H7 (cell line): ENCODE data around the gene MAPKAPK3. TPM values are rescaled to one million over a fixed set of nuclear protein-coding genes. Genes with fewer than 3 reads are reported as not detected.
A peak's percentile ranks its signal among the peaks of the same experiment; 100 is the strongest.

Experiments
- DNase-seq: peaks from one replicate; pipeline ENCODE4 v3.0.0; 2012
- H3K27me3 ChIP-seq: 2 replicates; pipeline ENCODE4 v1.6.0; 2011; ENCODE audit warnings: mild to moderate bottlenecking, low read length; ENCODE audit not compliant: control insufficient read depth, insufficient read depth
- H3K36me3 ChIP-seq: replicated peaks from 2 replicates; pipeline ENCODE4 v1.5.1; 2011; ENCODE audit warnings: low read length; ENCODE audit not compliant: control insufficient read depth, insufficient read depth
- H3K4me3 ChIP-seq: 2 replicates; pipeline ENCODE4 v1.5.1; 2011; ENCODE audit warnings: low read depth, mild to moderate bottlenecking, control low read depth, low read length, moderate library complexity; ENCODE audit not compliant: insufficient read depth
- total RNA-seq: library from RNA; depleted of rRNA; stranded (reverse); fragments of >200 nt; shearing (Covaris generic); gene quantifications from 2 replicates; pipeline ENCODE4 v1.2.3, GENCODE V29; 2014; rRNA removed

The MAPKAPK3 gene
- 72.5 and 73.1 TPM in 2 replicates for total RNA-seq

DNA sequence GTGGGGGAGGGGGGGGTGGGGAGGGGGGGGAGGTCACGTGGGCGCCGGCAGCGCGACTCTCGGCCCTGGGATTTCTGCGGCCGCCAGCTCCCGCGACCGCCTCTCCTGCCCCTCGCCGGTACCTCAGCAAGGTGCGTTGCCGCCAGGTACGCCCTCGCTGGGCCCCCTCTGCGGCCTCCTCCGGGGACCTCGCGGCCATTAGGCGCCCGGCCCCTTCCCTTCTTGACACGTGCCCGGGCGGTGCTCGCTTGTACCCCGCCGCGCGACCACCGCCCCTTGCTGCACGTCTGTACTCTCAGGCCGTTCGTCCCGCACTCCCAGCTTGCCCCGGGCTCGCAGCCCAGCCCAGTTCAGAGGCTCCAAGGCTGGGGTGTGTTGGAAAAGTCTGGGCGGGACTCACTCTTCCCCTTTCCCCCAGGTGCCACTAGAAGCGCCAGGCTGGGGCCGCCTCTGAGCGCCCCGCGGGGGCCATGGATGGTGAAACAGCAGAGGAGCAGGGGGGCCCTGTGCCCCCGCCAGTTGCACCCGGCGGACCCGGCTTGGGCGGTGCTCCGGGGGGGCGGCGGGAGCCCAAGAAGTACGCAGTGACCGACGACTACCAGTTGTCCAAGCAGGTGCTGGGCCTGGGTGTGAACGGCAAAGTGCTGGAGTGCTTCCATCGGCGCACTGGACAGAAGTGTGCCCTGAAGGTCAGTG lies at the start of gene MAPKAPK3:
Gene MAPKAPK3, plus strand, starts transcription at position 56 of the 696 bp plus-strand sequence. Its CDS starts 415 bp downstream, at position 471.
- no peak for DNase-seq
- Histone ChIP-seq H3K4me3 (peak within 1 kb of the TSS; percentile 75), H3K36me3 (no peaks in the 10 kb centered on the region; the same call in 1 of the 2 replicates), H3K27me3 (peaks cover 15% of the 10 kb centered on the region)

DNA sequence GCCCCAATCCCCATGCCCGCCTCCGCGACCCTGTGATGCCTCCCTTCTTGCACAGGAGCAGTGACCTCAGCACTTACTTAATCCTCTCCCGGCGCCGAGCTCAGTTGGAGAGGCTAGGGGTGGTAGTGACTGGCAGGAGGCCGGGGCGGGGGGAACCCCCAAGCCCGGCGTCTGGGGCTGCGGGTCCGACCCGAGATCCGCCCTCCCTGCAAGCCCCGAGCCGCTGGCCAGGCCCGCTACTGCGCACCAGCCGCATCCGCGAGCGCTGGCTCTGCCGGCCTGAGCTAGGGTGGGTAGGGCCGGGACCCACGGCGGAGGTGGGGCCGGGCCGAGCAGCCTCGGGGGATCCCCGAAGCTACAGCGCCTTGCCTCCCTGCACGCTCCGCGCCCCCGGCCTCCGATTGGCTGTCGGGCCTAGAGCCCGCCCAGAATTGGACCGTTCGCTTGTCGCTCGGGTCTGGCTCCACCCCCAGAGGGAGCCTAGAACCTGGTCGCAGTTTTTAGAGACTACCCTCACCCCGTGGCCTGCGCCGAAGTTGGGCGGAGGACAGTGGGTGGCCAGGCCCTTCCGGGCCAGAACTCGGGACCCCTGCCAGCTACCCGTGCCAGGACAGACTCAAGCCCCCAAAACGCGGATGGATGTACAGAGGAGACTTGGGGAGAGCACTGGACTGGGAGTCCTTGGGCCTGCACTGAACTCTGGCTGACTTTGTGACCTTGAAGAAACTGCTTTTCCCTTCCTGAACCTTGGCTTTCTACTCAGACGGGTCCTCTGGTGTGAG lies 49.4 kb upstream of the MAPKAPK3 start, which contains the start of gene C3orf18:
Gene C3orf18, minus strand, starts transcription at position 362 of the 782 bp plus-strand sequence. CDS start 2,048 bp downstream, outside the sequence.
- peak; percentile 100 for DNase-seq
- no peaks in the 10 kb centered on the region; the same call in 1 of the 2 replicates for H3K36me3 ChIP-seq
- H3K4me3 ChIP-seq = peak within 1 kb of the TSS; percentile 69
- peaks cover 13% of the 10 kb centered on the region for H3K27me3 ChIP-seq

DNA sequence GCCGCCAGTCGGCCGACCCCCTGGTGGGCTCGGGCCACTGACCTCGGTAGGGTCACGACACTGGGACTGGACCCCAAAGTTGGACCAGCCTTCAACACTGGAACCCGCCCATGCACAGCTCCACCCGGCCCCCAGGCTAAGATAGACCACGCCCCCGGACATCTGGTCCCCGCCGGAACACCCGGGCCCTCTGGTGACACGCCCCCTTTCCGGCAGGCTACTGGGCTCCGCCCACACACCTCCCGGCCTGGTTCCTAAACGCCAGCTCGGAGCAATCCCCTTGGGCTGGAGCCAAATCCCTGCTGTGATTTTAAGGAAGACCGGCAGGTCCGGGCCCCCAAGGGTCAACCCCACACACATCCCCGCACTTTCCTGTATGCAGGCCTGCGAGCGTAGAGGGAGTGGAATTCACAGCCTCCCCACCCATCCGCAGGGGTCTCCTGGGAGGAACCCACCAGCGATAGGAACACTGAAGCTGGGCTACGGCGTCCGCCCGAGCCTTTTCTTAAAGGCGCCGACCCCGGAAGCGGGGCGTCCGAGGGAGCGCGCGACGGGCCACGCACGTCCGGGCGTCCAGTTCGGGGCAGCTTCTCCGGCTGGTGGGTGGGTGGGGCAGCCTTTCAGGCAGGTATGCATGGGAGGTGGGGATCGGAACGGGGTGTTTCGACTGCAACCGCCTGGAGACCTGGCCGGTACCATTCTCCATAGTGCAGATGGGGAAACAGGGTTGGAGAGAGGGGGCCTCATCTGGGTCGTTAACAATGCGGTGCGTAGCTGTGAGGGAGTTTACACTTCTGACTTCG lies 47.8 kb upstream of the MAPKAPK3 start, which contains the start of gene HEMK1:
Gene HEMK1, plus strand, starts transcription at position 576 of the 803 bp plus-strand sequence. CDS start 1,583 bp downstream, outside the sequence.
- peaks cover 13% of the 10 kb centered on the region for H3K27me3 ChIP-seq

DNA sequence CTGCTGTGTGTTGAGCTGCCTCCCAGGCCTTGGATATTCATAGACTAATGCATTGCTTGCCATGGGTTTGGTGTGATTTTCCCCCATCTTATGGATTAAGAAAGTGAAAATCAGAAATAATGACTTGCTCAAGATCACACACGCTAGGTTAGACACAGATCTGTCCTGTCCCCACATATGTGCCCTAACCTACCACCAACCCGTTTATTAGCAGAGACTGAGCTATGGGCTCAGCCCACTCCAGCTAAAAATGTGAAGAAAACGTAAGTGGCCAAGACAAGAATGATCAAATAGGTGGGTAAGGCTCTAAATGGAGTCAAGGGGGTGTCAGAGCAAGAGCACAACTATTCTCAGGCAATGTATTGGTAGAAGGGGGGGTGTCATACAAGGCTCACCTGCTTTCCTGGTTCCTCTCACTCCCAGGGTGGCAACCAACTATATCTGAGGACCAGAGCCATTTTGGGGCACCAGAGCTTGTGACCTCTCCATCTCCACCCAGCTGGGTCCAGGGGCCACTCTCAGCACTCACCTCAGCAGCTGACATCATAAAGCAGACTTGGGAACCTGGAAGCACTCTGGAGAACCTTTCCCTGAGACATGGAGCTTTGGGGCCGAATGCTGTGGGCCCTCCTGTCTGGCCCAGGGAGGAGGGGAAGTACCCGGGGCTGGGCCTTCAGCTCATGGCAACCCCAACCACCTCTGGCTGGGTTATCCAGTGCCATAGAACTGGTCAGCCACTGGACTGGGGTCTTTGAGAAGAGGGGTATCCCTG lies 46.3 kb upstream of the MAPKAPK3 start:
- Histone ChIP-seq H3K36me3 (peaks cover 3% of the 10 kb centered on the region), H3K27me3 (peaks cover 13% of the 10 kb centered on the region), H3K4me3 (no peak overlapping the region)
- DNase-seq = no peak

More for the DNA sequence above, 47.8 kb upstream of the MAPKAPK3 start, which contains the start of gene HEMK1:
- peak within 1 kb of the TSS; percentile 88 for H3K4me3 ChIP-seq
- peak; percentile 100 for DNase-seq
- H3K36me3 ChIP-seq = peaks cover 3% of the 10 kb centered on the region

- Histone ChIP-seq H3K4me3 (no peak overlapping the region), H3K36me3 (peaks cover 3% of the 10 kb centered on the region), H3K27me3 (peaks cover 9% of the 10 kb centered on the region)
- DNase-seq = no peak
Observed at GRCh38 chr3:50571486-50571885, 45.5 kb upstream of the MAPKAPK3 start.

DNA sequence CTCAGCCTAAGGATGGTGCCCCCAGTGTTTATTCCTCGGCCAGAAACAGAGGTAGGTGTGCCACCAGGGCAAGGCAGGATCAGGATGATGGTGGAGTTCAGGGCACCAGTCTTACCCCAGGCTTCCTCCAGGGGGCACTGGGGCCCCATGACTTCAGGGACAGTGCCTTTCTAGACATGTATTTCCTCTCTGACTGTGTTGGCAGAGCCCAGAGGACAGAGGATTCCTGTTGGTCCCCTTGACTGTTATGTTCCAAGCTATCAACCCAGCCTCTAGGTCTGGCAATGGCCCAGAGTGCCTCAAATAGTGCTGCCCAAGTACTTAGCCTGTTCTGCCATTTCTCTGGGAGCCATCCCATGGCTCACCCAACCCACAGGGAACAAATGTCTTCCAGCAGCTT lies 44.8 kb upstream of the MAPKAPK3 start:
- peaks cover 2% of the 10 kb centered on the region; the same call in 1 of the 2 replicates for H3K27me3 ChIP-seq
- no peak overlapping the region for H3K4me3 ChIP-seq
- H3K36me3 ChIP-seq = peaks cover 3% of the 10 kb centered on the region
- DNase-seq = peak; percentile 92

DNA sequence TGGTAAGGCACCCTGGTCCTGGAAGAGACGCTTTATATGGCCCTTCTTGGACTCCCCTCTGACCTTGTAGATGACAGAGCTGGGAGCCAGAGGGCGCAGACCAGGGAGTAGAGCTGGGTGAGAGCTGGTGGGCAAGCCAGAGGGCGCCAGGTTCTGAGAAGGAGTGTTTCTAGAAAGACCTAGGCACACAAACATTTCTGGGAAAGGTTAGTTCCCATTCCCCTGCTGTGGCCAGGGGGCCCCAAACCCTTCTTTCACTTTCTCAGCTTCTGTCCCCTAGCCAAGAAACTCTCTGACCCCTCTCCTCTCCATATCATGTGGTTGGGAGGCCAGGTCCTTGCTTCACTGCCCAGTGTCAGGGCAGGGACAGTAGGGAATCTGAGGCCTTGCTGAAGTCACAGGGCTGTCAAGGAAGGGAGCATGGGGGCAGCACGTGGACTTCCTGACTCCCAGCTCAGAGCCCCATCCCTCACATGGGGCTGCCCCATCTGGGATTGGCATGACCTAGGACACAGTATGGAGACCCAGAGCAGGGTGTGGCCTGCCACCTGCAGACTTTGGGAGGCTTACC lies 44.1 kb upstream of the MAPKAPK3 start:
- no peaks in the 10 kb centered on the region for H3K27me3 ChIP-seq
- H3K36me3 ChIP-seq = peaks cover 4% of the 10 kb centered on the region
- no peak overlapping the region for H3K4me3 ChIP-seq
- no peak for DNase-seq

DNA sequence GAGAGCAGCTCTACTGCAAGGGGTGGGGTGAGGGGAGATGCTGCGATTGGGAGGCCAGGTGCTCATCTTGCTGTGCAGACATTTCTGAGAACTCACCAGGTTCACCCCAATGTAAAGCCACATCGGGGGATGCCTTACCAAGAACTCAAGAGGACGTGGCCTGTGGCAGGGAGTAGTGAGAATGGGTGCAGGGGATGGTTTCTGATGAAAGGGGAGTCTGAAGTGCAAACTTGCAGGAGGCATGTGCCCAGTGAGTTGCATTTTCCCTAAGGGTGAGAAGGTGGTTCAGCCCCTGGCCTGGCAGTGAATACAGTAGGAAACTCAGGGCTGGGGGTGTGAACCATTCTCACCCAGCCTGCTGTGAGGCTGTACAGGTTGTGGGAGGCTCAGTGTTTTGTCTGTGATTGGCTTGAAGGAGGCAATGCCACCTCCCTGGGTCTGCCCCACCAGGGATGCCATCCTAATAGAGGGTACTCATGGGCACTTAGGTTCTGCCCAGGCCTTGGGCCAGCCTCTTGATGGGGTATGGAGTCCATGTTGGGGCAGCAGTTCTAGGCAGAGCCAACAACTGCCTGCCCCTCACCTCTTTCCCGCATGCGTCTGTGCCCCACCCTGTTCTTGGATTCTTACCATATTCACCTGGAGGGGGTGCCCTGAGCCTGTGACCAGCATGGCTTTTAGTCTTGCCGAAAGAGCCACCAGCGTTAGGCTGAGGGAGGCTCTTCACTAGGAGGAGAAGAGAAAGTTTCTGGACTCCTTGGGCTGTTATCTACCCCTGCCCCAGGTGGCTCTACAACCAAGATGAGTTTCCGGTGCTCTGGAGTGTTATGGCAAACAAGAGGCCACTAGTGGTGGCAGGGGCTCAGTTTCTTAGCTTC lies 43.1 kb upstream of the MAPKAPK3 start:
- Histone ChIP-seq H3K27me3 (no peaks in the 10 kb centered on the region), H3K36me3 (peaks cover 7% of the 10 kb centered on the region), H3K4me3 (no peak overlapping the region)
- no peak for DNase-seq

DNA sequence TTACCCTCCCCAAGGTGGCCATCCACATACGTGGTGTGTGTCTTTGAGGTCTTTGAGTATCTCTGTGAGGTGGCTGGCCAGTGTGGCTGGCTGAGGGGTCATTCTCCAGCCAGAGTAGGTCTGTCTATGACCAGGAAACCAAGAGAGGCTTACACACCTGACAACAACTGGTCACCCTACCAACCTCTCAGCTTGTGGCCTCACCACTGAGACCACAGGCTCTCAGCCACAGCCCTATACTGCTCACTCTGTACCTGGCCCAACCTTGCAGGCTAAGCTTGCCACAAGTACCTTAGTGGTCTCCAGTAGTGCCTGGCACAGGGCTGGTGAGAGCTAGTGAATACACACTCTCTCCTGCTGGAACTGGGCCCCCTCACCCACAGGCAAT lies 42.5 kb upstream of the MAPKAPK3 start:
- no peaks in the 10 kb centered on the region for H3K27me3 ChIP-seq
- no peak overlapping the region for H3K4me3 ChIP-seq
- no peak for DNase-seq
- peaks cover 7% of the 10 kb centered on the region for H3K36me3 ChIP-seq

GRCh38 chr3:50575372-50575771 lies 41.6 kb upstream of the MAPKAPK3 start:
- H3K4me3 ChIP-seq = no peak overlapping the region
- DNase-seq = no peak
- H3K27me3 ChIP-seq = no peaks in the 10 kb centered on the region
- peaks cover 7% of the 10 kb centered on the region for H3K36me3 ChIP-seq

GRCh38 chr3:50577348-50577747 lies 39.6 kb upstream of the MAPKAPK3 start:
- Histone ChIP-seq H3K27me3 (no peaks in the 10 kb centered on the region), H3K36me3 (peaks cover 8% of the 10 kb centered on the region), H3K4me3 (no peak overlapping the region)
- no peak for DNase-seq

- H3K4me3 ChIP-seq = no peak overlapping the region
- no peak for DNase-seq
- H3K36me3 ChIP-seq = peaks cover 5% of the 10 kb centered on the region
- no peaks in the 10 kb centered on the region for H3K27me3 ChIP-seq
Observed at GRCh38 chr3:50580683-50581458, 36.1 kb upstream of the MAPKAPK3 start.
